ENCODE data around the gene PLIN5.

PLIN5 gene, protein sequence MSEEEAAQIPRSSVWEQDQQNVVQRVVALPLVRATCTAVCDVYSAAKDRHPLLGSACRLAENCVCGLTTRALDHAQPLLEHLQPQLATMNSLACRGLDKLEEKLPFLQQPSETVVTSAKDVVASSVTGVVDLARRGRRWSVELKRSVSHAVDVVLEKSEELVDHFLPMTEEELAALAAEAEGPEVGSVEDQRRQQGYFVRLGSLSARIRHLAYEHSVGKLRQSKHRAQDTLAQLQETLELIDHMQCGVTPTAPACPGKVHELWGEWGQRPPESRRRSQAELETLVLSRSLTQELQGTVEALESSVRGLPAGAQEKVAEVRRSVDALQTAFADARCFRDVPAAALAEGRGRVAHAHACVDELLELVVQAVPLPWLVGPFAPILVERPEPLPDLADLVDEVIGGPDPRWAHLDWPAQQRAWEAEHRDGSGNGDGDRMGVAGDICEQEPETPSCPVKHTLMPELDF

GRCh38 chr19:4534836-4535658, at the start of gene PLIN5:
Gene PLIN5, minus strand, starts transcription at chr19:4535224. Its CDS starts 1,150 bp downstream, at chr19:4534074.
- H3K9me3 ChIP-seq (ENCODE audit: severe bottlenecking) = peaks cover 6% of the 10 kb centered on the region
- peak within 1 kb of the TSS; percentile 45 for H3K27ac ChIP-seq
- H3K36me3 ChIP-seq = no peaks in the 10 kb centered on the region
- peak; percentile 97 for DNase-seq
- no peaks in the 10 kb centered on the region for H3K27me3 ChIP-seq (ENCODE audit: insufficient read depth, low read depth, severe bottlenecking)
- peak within 1 kb of the TSS; percentile 46 for H3K4me3 ChIP-seq (ENCODE audit: low read depth, low read length)
- TF ChIP-seq, protein P1, sequence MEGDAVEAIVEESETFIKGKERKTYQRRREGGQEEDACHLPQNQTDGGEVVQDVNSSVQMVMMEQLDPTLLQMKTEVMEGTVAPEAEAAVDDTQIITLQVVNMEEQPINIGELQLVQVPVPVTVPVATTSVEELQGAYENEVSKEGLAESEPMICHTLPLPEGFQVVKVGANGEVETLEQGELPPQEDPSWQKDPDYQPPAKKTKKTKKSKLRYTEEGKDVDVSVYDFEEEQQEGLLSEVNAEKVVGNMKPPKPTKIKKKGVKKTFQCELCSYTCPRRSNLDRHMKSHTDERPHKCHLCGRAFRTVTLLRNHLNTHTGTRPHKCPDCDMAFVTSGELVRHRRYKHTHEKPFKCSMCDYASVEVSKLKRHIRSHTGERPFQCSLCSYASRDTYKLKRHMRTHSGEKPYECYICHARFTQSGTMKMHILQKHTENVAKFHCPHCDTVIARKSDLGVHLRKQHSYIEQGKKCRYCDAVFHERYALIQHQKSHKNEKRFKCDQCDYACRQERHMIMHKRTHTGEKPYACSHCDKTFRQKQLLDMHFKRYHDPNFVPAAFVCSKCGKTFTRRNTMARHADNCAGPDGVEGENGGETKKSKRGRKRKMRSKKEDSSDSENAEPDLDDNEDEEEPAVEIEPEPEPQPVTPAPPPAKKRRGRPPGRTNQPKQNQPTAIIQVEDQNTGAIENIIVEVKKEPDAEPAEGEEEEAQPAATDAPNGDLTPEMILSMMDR (IDR thresholded peaks at IDR 0.05; ENCODE audit: low read depth, low read length) = peak; percentile 18; the same call in 1 of the 2 replicates

- Histone ChIP-seq H3K27me3 (ENCODE audit: insufficient read depth, low read depth, severe bottlenecking) (no peaks in the 10 kb centered on the region), H3K4me3 (ENCODE audit: low read depth, low read length) (peak overlapping the region; percentile 70), H3K9me3 (ENCODE audit: severe bottlenecking) (no peaks in the 10 kb centered on the region), H3K27ac (peak overlapping the region; percentile 83), H3K36me3 (no peaks in the 10 kb centered on the region)
- DNase-seq = peak; percentile 72
- TF ChIP-seq, protein P1 (IDR thresholded peaks at IDR 0.05; ENCODE audit: low read depth, low read length) = no peak
Observed at GRCh38 chr19:4583961-4584669, 49.1 kb upstream of the PLIN5 start.

- peak overlapping the region; percentile 44; the same call in 1 of the 2 replicates for H3K27ac ChIP-seq
- TF ChIP-seq, protein P1 (IDR thresholded peaks at IDR 0.05; ENCODE audit: low read depth, low read length) = no peak
- no peaks in the 10 kb centered on the region for H3K9me3 ChIP-seq (ENCODE audit: severe bottlenecking)
- no peaks in the 10 kb centered on the region for H3K27me3 ChIP-seq (ENCODE audit: insufficient read depth, low read depth, severe bottlenecking)
- no peak overlapping the region for H3K4me3 ChIP-seq (ENCODE audit: low read depth, low read length)
- no peak for DNase-seq
- peaks cover 7% of the 10 kb centered on the region for H3K36me3 ChIP-seq
Observed at GRCh38 chr19:4582980-4583842, 48.2 kb upstream of the PLIN5 start.

GRCh38 chr19:4581666-4582553, 46.9 kb upstream of the PLIN5 start:
- H3K9me3 ChIP-seq (ENCODE audit: severe bottlenecking) = no peaks in the 10 kb centered on the region
- TF ChIP-seq, protein P1 (IDR thresholded peaks at IDR 0.05; ENCODE audit: low read depth, low read length) = no peak
- H3K36me3 ChIP-seq = peaks cover 18% of the 10 kb centered on the region
- H3K27me3 ChIP-seq (ENCODE audit: insufficient read depth, low read depth, severe bottlenecking) = no peaks in the 10 kb centered on the region
- H3K4me3 ChIP-seq (ENCODE audit: low read depth, low read length) = 0 out of 2 replicates have a peak overlapping the region, but pooled peaks have one; percentile 15
- DNase-seq = peak; percentile 66
- peak overlapping the region; percentile 60 for H3K27ac ChIP-seq
